Measurements from ENCODE around the gene COL8A1. TPM values are rescaled to one million over a fixed set of nuclear protein-coding genes. Genes with fewer than 3 reads are reported as not detected.

Gene COL8A1
- total RNA-seq, 1 experiment from 2014 or later = 0.07 TPM

DNA sequence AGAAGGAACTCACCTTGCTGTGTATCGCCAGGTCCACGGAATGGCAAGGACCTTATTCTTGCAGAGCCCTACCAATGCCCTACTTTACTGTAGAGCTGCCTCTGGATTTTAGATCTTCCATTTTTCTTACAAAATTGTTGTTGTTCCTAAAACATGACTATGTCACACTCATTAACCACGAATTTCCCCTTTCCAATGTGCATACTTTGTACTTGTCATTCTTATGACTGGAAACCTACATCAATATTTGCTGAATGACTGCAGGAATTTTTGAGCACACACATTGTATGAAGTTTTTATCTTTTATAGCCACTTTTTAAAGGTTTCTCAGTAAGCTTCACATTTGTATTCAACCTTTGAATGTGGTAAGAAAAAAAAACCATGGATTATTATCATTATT, 143.4 kb downstream of the COL8A1 start:
- no TSS peak for BruUV-seq (replicated peaks)
- no peaks in the 10 kb centered on the region for H3K9me2 ChIP-seq (ENCODE audit: insufficient read depth)
- CTCF ChIA-PET = no interaction called here
- no peaks in the 10 kb centered on the region for H3K79me2 ChIP-seq (ENCODE audit: insufficient read depth, low read length)
- no peak for DNase-seq (ENCODE audit: low read depth, low spot score)
- no peak overlapping the region for H2AFZ ChIP-seq (ENCODE audit: low read depth, low read length, poor library complexity, severe bottlenecking)
- H3K9me3 ChIP-seq (ENCODE audit: control insufficient read depth in 1 of 2, insufficient read depth in 1 of 2, low read depth in 1 of 2, low read length in 2 of 2) = no peaks in the 10 kb centered on the region
- ATAC-seq = no peak
- TF ChIP-seq, protein P1, sequence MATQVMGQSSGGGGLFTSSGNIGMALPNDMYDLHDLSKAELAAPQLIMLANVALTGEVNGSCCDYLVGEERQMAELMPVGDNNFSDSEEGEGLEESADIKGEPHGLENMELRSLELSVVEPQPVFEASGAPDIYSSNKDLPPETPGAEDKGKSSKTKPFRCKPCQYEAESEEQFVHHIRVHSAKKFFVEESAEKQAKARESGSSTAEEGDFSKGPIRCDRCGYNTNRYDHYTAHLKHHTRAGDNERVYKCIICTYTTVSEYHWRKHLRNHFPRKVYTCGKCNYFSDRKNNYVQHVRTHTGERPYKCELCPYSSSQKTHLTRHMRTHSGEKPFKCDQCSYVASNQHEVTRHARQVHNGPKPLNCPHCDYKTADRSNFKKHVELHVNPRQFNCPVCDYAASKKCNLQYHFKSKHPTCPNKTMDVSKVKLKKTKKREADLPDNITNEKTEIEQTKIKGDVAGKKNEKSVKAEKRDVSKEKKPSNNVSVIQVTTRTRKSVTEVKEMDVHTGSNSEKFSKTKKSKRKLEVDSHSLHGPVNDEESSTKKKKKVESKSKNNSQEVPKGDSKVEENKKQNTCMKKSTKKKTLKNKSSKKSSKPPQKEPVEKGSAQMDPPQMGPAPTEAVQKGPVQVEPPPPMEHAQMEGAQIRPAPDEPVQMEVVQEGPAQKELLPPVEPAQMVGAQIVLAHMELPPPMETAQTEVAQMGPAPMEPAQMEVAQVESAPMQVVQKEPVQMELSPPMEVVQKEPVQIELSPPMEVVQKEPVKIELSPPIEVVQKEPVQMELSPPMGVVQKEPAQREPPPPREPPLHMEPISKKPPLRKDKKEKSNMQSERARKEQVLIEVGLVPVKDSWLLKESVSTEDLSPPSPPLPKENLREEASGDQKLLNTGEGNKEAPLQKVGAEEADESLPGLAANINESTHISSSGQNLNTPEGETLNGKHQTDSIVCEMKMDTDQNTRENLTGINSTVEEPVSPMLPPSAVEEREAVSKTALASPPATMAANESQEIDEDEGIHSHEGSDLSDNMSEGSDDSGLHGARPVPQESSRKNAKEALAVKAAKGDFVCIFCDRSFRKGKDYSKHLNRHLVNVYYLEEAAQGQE (IDR thresholded peaks at IDR 0.05; ENCODE audit: low read depth) = no peak
- no peak for TF ChIP-seq POLR2A (IDR thresholded peaks at IDR 0.05; ENCODE audit: borderline replicate concordance, extremely low read depth, insufficient read depth, insufficient read length)
- TF ChIP-seq ZFX (IDR thresholded peaks at IDR 0.05) = no peak
- TF ChIP-seq, protein P2, sequence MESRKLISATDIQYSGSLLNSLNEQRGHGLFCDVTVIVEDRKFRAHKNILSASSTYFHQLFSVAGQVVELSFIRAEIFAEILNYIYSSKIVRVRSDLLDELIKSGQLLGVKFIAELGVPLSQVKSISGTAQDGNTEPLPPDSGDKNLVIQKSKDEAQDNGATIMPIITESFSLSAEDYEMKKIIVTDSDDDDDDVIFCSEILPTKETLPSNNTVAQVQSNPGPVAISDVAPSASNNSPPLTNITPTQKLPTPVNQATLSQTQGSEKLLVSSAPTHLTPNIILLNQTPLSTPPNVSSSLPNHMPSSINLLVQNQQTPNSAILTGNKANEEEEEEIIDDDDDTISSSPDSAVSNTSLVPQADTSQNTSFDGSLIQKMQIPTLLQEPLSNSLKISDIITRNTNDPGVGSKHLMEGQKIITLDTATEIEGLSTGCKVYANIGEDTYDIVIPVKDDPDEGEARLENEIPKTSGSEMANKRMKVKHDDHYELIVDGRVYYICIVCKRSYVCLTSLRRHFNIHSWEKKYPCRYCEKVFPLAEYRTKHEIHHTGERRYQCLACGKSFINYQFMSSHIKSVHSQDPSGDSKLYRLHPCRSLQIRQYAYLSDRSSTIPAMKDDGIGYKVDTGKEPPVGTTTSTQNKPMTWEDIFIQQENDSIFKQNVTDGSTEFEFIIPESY (IDR thresholded peaks at IDR 0.05; ENCODE audit: extremely low read depth, insufficient replicate concordance, low read length) = no peak
- TF ChIP-seq TCF7L2 (IDR thresholded peaks at IDR 0.05; ENCODE audit: borderline replicate concordance, extremely low read depth, insufficient read depth, insufficient read length) = no peak
- no peak for TF ChIP-seq EZH2 (IDR thresholded peaks at IDR 0.05)
- no peak for TF ChIP-seq SIN3A (IDR thresholded peaks at IDR 0.05; ENCODE audit: low read depth)
- TF ChIP-seq, protein P3, sequence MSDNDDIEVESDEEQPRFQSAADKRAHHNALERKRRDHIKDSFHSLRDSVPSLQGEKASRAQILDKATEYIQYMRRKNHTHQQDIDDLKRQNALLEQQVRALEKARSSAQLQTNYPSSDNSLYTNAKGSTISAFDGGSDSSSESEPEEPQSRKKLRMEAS (IDR thresholded peaks at IDR 0.05) = no peak
- TF ChIP-seq RAD21 (IDR thresholded peaks at IDR 0.05; ENCODE audit: low read depth) = no peak
- H3K4me3 ChIP-seq (replicated peaks in 1 of 2; ENCODE audit: low read depth in 1 of 2, low read length in 2 of 2) = no peak overlapping the region
- H4K20me1 ChIP-seq (ENCODE audit: insufficient read depth) = no peaks in the 10 kb centered on the region
- no peak overlapping the region for H3K9ac ChIP-seq (ENCODE audit: low read length)
- intact Hi-C loops (cut with micrococcal nuclease) = loop anchor here (10.0 kb wide), 1 partner anchor 657 kb away; no protein-coding TSS in a partner anchor
- POLR2A ChIA-PET = no interaction called here
- no peaks in the 10 kb centered on the region for H3K36me3 ChIP-seq (ENCODE audit: control insufficient read depth in 1 of 2, insufficient read depth in 2 of 2, low read length in 2 of 2)
- peaks cover 52% of the 10 kb centered on the region for H3K27me3 ChIP-seq (ENCODE audit: insufficient read depth, low read length)
- H3K27ac ChIP-seq (ENCODE audit: low read depth, low read length) = no peak overlapping the region
- no peaks in the 10 kb centered on the region for H3K4me1 ChIP-seq (ENCODE audit: control insufficient read depth in 1 of 2, insufficient read depth in 2 of 2, low read length in 2 of 2)
- RAD21 ChIA-PET (ENCODE audit: low non-redundant PET in 1 of 2, low total read pairs in 2 of 2, uncharacterized antibody in 2 of 2, unreplicated experiment in 2 of 2) = no interaction called here
- H3K4me2 ChIP-seq (ENCODE audit: low read length) = no peak overlapping the region

All from HCT116 (cell line).